ENCODE measurements around the gene UNC13A.

DNA sequence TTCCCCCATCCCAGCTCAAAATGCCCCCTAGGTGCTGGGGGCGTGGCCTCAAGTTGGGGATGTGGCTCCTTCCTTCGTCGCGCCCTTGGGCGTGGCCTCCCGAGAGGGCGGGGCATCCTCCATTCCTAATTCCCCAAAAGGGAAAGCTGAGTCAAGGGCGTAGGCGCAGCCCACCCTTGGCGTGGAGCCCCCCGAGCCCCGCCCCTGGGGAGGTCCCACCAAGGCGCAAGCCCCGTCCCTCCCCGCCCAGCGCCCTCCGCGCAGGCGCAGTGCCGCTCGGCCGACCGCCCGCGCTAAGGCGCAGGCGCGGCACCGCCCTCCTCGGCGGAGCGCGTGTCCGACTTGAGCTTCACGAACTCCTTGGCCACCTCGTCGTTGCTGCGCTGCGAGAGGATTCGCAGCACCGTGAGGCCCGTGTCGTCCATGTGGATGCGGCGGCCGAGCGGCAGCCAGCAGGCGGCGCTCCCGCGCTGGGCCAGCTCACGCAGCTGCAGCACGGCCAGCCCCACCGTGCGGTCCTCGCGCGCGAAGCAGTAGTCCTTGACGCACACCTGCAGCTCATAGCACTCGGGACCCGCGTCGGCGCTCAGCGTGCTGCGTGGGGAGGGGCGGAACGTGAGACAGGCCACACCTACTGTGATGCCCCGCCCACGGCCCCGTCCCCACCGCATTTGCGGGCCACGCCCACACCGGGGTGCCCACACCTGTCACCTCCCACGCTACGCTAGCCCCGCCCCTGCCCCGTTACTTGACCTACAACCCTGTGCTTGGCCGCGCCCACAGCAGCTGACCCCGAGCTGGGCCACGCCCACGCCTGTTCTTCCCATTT lies 82.2 kb downstream of the UNC13A start:
- TF ChIP-seq, protein P1, sequence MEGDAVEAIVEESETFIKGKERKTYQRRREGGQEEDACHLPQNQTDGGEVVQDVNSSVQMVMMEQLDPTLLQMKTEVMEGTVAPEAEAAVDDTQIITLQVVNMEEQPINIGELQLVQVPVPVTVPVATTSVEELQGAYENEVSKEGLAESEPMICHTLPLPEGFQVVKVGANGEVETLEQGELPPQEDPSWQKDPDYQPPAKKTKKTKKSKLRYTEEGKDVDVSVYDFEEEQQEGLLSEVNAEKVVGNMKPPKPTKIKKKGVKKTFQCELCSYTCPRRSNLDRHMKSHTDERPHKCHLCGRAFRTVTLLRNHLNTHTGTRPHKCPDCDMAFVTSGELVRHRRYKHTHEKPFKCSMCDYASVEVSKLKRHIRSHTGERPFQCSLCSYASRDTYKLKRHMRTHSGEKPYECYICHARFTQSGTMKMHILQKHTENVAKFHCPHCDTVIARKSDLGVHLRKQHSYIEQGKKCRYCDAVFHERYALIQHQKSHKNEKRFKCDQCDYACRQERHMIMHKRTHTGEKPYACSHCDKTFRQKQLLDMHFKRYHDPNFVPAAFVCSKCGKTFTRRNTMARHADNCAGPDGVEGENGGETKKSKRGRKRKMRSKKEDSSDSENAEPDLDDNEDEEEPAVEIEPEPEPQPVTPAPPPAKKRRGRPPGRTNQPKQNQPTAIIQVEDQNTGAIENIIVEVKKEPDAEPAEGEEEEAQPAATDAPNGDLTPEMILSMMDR (IDR thresholded peaks at IDR 0.05; ENCODE audit: poor library complexity, severe bottlenecking) = peak; percentile 89
- TF ChIP-seq MXI1 (conservative IDR thresholded peaks at IDR 0.05; ENCODE audit: poor library complexity, severe bottlenecking) = peak; percentile 78

Measured in neural cell (in vitro differentiated cells).